Hepatocyte (in vitro differentiated cells): ENCODE data around the gene GEMIN2. TPM values are rescaled to one million over a fixed set of nuclear protein-coding genes. Genes with fewer than 3 reads are reported as not detected.

Source experiments
- DNase-seq: peaks from one replicate; pipeline ENCODE4 v3.0.0-alpha.2; 2016; ENCODE audit warnings: low spot score
- H2AFZ ChIP-seq: fragments of 200-600 bp; sonication (generic); 2 replicates; pipeline ENCODE4 v1.6.0; 2016; ENCODE audit warnings: antibody characterized with exemption, mild to moderate bottlenecking
- H3K27ac ChIP-seq: fragments of 200-600 bp; sonication (generic); 2 replicates; pipeline ENCODE4 v1.5.1; 2016; ENCODE audit warnings: mild to moderate bottlenecking
- H3K27me3 ChIP-seq: fragments of 200-600 bp; sonication (generic); 2 replicates; pipeline ENCODE4 v1.6.1; 2016
- H3K36me3 ChIP-seq: fragments of 200-600 bp; sonication (generic); replicated peaks from 2 replicates; pipeline ENCODE4 v1.5.1; 2016; ENCODE audit warnings: low read depth; ENCODE audit not compliant: insufficient read depth
- H3K4me1 ChIP-seq: fragments of 200-600 bp; sonication (generic); 2 replicates; pipeline ENCODE4 v1.5.1; 2016; ENCODE audit warnings: mild to moderate bottlenecking, moderate library complexity; ENCODE audit not compliant: insufficient read depth
- H3K4me2 ChIP-seq: fragments of 200-600 bp; sonication (generic); 2 replicates; pipeline ENCODE4 v1.6.0; 2016
- H3K4me3 ChIP-seq: fragments of 200-600 bp; sonication (generic); 2 replicates; pipeline ENCODE4 v1.5.1; 2016; ENCODE audit warnings: mild to moderate bottlenecking
- H3K79me2 ChIP-seq: fragments of 200-600 bp; sonication (generic); 2 replicates; pipeline ENCODE4 v1.6.0; 2017; ENCODE audit warnings: mild to moderate bottlenecking
- H3K9me2 ChIP-seq: fragments of 200-600 bp; sonication (generic); replicated peaks from 2 replicates; pipeline ENCODE4 v1.6.0; 2017; ENCODE audit warnings: mild to moderate bottlenecking; ENCODE audit not compliant: insufficient read depth
- H3K9me3 ChIP-seq: fragments of 200-600 bp; sonication (generic); 2 replicates; pipeline ENCODE4 v1.5.1; 2016; ENCODE audit warnings: low read depth, mild to moderate bottlenecking
- H4K20me1 ChIP-seq: fragments of 200-600 bp; sonication (generic); 2 replicates; pipeline ENCODE4 v1.6.0; 2016; ENCODE audit warnings: mild to moderate bottlenecking; ENCODE audit not compliant: insufficient read depth, poor library complexity, severe bottlenecking
- EZH2 ChIP-seq: fragments of 200-600 bp; sonication (generic); IDR thresholded peaks from 2 replicates; pipeline ENCODE4 v1.6.1; 2016; ENCODE audit warnings: antibody characterized with exemption, mild to moderate bottlenecking, borderline replicate concordance
- EZH2phosphoT487 ChIP-seq: fragments of 200-600 bp; sonication (generic); IDR thresholded peaks from one replicate; pipeline ENCODE4 v1.6.1; 2018; ENCODE audit warnings: antibody characterized with exemption, mild to moderate bottlenecking, low read depth, moderate library complexity; ENCODE audit not compliant: unreplicated experiment, severe bottlenecking
- WGBS: methylation state at CpG from one replicate; pipeline ENCODE4 v1.1.6; 2016; ENCODE audit warnings: low lambda C conversion rate; ENCODE audit errors: missing lambda C conversion rate; 5-methylcytosine and 5-hydroxymethylcytosine counted together
- polyA plus RNA-seq: library from polyadenylated mRNA; unstranded; fragments of >200 nt; fragmentation: Nextera tagmentation; extraction: Ambion mirVana; gene quantifications from 2 replicates; pipeline ENCODE4 v1.2.1, GENCODE V29; 2016
- total RNA-seq: library from RNA; depleted of rRNA; stranded (reverse); fragments of >200 nt; gene quantifications from 2 replicates; pipeline ENCODE4 v1.2.3, GENCODE V29; 2014
- TF ChIP-seq, protein P1 (sequence below): fragments of 200-600 bp; sonication (generic); IDR thresholded peaks from 2 replicates; pipeline ENCODE4 v1.5.1; 2016; ENCODE audit warnings: antibody characterized with exemption, mild to moderate bottlenecking; ENCODE audit not compliant: poor library complexity

The GEMIN2 gene
- total and polyA plus RNA-seq, 2 experiments from 2014 or later, result 12.4 to 28.3 TPM

DNA sequence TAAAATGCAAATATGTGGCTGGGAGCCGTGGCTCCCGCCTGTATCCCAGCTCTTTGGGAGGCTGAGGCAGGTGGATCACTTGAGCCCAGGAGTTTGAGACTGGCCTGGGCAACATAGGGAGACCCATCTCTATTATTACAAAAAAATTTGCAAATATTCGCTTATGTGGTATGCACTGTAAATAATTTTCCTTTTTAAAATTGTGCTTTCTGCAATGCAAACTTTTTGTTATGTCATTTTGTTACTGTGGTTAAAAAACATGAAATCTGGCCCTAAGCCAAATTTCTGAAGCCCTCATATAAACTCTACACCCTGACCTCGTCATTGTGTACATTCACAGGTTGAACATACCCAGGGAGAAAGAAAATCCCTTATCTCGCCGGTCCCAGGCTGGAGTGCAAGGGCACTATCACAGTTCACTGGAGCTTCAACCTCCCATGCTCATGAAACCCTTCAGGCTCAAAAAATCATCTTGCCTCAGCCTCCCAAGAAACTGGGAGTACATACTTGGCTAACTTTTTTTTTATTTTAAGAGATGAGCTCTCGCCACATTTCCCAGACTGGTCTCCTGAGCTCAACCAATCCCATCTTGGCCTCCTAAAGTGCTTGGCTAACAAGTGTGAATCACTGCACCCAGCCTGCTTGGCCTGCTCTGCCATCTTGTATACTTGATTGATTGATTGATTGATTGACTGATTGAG is 31.3 kb downstream of the GEMIN2 start:
- H3K4me1 ChIP-seq, result no peaks in the 10 kb centered on the region
- H3K4me2 ChIP-seq, result no peak overlapping the region
- H3K27me3 ChIP-seq, result no peaks in the 10 kb centered on the region
- H3K9me3 ChIP-seq, result no peaks in the 10 kb centered on the region
- 78% methylated on average over 7 of the region's 7 CpGs for WGBS
- no peaks in the 10 kb centered on the region for H3K79me2 ChIP-seq
- no peaks in the 10 kb centered on the region for H3K9me2 ChIP-seq
- no peak overlapping the region for H2AFZ ChIP-seq
- no peak overlapping the region for H3K4me3 ChIP-seq
- TF ChIP-seq EZH2, result no peak
- no peaks in the 10 kb centered on the region for H4K20me1 ChIP-seq
- H3K36me3 ChIP-seq, result no peaks in the 10 kb centered on the region
- DNase-seq, result peak; percentile 40
- no peak overlapping the region for H3K27ac ChIP-seq

DNA sequence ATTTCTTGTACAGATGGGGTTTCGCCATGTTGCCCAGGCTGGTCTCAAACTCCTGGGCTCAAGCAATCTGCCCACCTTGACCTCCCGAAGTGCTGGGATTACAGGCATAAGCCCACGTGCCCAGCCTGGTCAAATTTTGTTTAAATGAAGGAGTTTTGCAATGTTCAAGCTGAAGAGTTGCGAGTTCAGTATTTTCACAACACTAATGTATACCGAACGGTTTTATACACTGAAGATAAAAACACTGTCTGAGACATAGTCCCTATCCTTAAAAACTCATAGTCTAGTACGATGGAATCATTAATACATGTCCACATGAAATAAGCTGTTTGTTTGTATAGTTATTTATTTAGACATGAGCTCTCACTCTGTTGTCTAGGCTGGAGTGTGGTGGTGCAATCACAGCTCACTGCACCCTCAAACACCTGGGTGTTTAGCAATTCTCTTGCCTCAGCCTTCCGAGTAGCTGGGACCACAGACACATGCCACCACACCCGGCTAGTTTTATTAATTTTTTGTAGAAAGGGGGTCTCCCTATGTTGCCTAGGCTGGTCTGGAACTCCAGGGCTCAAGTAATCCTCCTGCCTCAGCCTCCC is 40.6 kb downstream of the GEMIN2 start:
- no peak overlapping the region for H2AFZ ChIP-seq
- H3K4me2 ChIP-seq, result no peak overlapping the region
- WGBS, result 92% methylated on average over 9 of the region's 9 CpGs
- no peak for TF ChIP-seq EZH2
- TF ChIP-seq, protein P1, sequence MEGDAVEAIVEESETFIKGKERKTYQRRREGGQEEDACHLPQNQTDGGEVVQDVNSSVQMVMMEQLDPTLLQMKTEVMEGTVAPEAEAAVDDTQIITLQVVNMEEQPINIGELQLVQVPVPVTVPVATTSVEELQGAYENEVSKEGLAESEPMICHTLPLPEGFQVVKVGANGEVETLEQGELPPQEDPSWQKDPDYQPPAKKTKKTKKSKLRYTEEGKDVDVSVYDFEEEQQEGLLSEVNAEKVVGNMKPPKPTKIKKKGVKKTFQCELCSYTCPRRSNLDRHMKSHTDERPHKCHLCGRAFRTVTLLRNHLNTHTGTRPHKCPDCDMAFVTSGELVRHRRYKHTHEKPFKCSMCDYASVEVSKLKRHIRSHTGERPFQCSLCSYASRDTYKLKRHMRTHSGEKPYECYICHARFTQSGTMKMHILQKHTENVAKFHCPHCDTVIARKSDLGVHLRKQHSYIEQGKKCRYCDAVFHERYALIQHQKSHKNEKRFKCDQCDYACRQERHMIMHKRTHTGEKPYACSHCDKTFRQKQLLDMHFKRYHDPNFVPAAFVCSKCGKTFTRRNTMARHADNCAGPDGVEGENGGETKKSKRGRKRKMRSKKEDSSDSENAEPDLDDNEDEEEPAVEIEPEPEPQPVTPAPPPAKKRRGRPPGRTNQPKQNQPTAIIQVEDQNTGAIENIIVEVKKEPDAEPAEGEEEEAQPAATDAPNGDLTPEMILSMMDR, result no peak
- no peak for TF ChIP-seq EZH2phosphoT487
- H3K4me1 ChIP-seq, result no peaks in the 10 kb centered on the region
- H3K9me2 ChIP-seq, result no peaks in the 10 kb centered on the region
- no peak overlapping the region for H3K27ac ChIP-seq
- no peaks in the 10 kb centered on the region for H3K36me3 ChIP-seq
- no peaks in the 10 kb centered on the region for H3K27me3 ChIP-seq
- no peaks in the 10 kb centered on the region for H4K20me1 ChIP-seq
- H3K9me3 ChIP-seq, result no peaks in the 10 kb centered on the region
- no peak overlapping the region for H3K4me3 ChIP-seq
- DNase-seq, result no peak
- peaks cover 11% of the 10 kb centered on the region for H3K79me2 ChIP-seq

DNA sequence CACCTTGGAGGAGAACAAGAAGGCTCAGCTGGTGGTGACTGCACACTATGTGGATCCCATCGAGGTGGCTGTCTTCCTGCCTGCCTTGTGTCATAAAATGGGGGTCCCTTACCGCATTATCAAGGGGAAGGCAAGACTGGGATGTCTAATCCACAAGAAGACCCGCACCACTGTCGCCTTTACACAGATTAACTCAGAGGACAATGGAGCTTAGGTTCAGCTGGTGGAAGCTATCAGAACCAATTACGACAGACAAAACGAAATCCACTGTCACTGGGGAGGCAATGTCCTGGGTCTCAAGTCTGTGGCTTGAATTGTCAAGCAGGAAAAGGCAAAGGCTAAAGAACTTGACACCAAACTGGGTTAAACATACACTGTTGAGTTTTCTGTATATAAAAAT is 43.4 kb downstream of the GEMIN2 start:
- Histone ChIP-seq H3K79me2 (peaks cover 39% of the 10 kb centered on the region), H3K27ac (no peak overlapping the region), H3K4me3 (no peak overlapping the region), H3K4me1 (no peaks in the 10 kb centered on the region), H3K4me2 (no peak overlapping the region), H3K27me3 (no peaks in the 10 kb centered on the region), H3K9me3 (no peaks in the 10 kb centered on the region), H4K20me1 (no peaks in the 10 kb centered on the region), H3K36me3 (no peaks in the 10 kb centered on the region), H3K9me2 (no peaks in the 10 kb centered on the region), H2AFZ (no peak overlapping the region)
- TF ChIP-seq, protein P1, result no peak
- TF ChIP-seq EZH2, result no peak
- WGBS, result 93% methylated on average over 6 of the region's 6 CpGs
- no peak for DNase-seq

DNA sequence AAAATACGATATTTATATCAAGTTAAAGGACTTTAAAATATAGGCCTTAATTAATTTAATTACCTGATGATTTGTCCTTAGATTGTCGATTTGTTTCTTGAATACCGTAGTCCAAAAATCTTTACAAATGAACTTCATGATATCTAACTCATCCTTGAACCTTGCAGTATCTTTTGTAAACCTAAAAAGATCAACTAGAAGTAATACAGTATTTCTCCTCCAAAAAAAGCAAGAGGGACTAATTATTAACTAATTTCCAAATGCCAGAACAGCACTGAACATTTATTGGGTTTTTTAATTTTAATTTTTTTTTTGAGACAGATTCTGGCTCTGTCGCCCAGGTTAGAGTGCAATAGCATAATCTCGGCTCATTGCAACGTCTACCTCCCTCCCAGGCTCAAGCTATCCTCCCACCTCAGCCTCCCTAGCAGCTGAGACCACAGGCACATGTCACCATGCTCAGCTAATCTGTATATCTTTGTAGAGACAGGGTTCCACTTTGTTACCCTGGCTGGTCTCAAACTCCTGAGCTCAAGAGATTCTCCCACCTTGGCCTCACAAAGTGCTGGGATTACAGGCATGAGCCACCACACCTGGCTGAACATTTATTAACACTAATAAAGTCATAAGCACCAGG is 44.2 kb downstream of the GEMIN2 start:
- no peak for DNase-seq
- H3K4me1 ChIP-seq, result no peaks in the 10 kb centered on the region
- H3K36me3 ChIP-seq, result no peaks in the 10 kb centered on the region
- H3K4me3 ChIP-seq, result no peak overlapping the region
- peaks cover 46% of the 10 kb centered on the region for H3K79me2 ChIP-seq
- 87% methylated on average over 6 of the region's 6 CpGs for WGBS
- no peaks in the 10 kb centered on the region for H3K27me3 ChIP-seq
- no peaks in the 10 kb centered on the region for H3K9me2 ChIP-seq
- H4K20me1 ChIP-seq, result no peaks in the 10 kb centered on the region
- TF ChIP-seq, protein P1, result no peak
- TF ChIP-seq EZH2phosphoT487 (no peak), EZH2 (no peak)
- no peak overlapping the region for H3K27ac ChIP-seq
- H3K4me2 ChIP-seq, result no peak overlapping the region
- H2AFZ ChIP-seq, result no peak overlapping the region
- H3K9me3 ChIP-seq, result no peaks in the 10 kb centered on the region
